Measurements from ENCODE around the gene PIRT. TPM values are rescaled to one million over a fixed set of nuclear protein-coding genes. Genes with fewer than 3 reads are reported as not detected.

The PIRT gene
- total and polyA plus RNA-seq, 4 donors = 0.18 TPM; not detected in 3

DNA sequence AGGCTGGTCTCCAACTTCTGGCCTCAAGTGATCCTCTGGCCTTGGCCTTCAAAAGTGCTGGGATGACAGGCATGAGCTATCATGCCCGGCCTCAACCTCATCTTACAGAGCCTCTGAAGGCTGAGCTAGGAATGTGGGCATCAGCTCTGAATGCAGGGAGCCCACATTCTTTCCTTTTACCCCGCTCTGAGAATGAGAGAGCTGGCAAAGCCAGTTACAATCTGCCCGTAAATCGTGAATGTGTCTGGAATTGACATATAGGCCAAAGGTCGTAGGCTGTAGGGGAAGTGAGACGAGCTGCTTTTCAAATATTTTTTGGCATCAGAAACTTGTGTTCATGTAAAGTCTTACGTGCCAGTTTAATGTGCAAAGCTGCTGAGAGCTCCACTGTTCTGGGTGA is 38.5 kb downstream of the PIRT start:
- no peaks in the 10 kb centered on the region for H3K9me3 ChIP-seq (ENCODE audit: control insufficient read depth, low read length)
- H3K4me1 ChIP-seq (ENCODE audit: control insufficient read depth in 1 of 2, insufficient read depth in 2 of 2, low read length in 2 of 2) = no peaks in the 10 kb centered on the region
- 62 to 77% methylated on average over 7 of the region's 7 CpGs for WGBS, 2 donors
- H3K4me3 ChIP-seq (ENCODE audit: low read length in 2 of 2) = no peak overlapping the region
- DNase-seq (no peak), ATAC-seq (ENCODE audit: low FRiP score) (no peak)
- intact Hi-C loops (cut with DNase I) = no loop called here
- H3K27ac ChIP-seq (ENCODE audit: low read depth in 1 of 2, low read length in 2 of 2) = no peak overlapping the region
- no peaks in the 10 kb centered on the region for H3K27me3 ChIP-seq (ENCODE audit: control insufficient read depth in 1 of 2, insufficient read depth in 2 of 2, low read length in 1 of 2)
- H3K36me3 ChIP-seq (ENCODE audit: control insufficient read depth in 1 of 2, insufficient read depth in 2 of 2, low read length in 1 of 2) = no peaks in the 10 kb centered on the region

DNA sequence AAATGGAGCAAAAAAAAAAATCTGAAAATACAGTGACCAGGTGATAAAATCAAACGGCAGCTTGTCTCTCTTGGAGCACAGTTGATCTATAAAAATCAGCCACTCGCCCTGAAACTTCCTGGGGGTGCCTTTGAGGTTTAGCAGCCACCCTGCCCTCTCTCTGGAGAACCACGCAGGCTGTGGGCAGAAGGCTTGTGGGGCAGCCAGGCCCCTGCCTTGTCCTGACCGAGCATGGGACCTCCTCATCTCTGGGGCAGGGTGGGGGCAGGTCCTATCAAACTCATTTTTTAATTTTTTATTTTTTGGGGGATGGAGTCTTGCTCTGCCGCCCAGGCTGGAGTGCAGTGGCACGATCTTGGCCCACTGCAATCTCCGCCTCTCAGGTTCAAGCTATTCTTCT is 39.0 kb downstream of the PIRT start:
- Histone ChIP-seq H3K27ac (ENCODE audit: low read depth in 1 of 2, low read length in 2 of 2) (no peak overlapping the region), H3K36me3 (ENCODE audit: control insufficient read depth in 1 of 2, insufficient read depth in 2 of 2, low read length in 1 of 2) (no peaks in the 10 kb centered on the region), H3K27me3 (ENCODE audit: control insufficient read depth in 1 of 2, insufficient read depth in 2 of 2, low read length in 1 of 2) (no peaks in the 10 kb centered on the region), H3K9me3 (ENCODE audit: control insufficient read depth, low read length) (no peaks in the 10 kb centered on the region), H3K4me3 (ENCODE audit: low read length in 2 of 2) (no peak overlapping the region), H3K4me1 (ENCODE audit: control insufficient read depth in 1 of 2, insufficient read depth in 2 of 2, low read length in 2 of 2) (no peaks in the 10 kb centered on the region)
- DNase-seq (no peak), ATAC-seq (ENCODE audit: low FRiP score) (no peak)
- intact Hi-C loops (cut with DNase I) = no loop called here
- WGBS, 2 donors = 78 to 80% methylated on average over 7 of the region's 7 CpGs

- WGBS, 2 donors = 33 to 46% methylated on average over 3 of the region's 3 CpGs
- ATAC-seq (ENCODE audit: low FRiP score) (no peak), DNase-seq (no peak)
- no peak overlapping the region for H3K27ac ChIP-seq (ENCODE audit: low read depth in 1 of 2, low read length in 2 of 2)
- no peaks in the 10 kb centered on the region for H3K4me1 ChIP-seq (ENCODE audit: control insufficient read depth in 1 of 2, insufficient read depth in 2 of 2, low read length in 2 of 2)
- no peaks in the 10 kb centered on the region for H3K9me3 ChIP-seq (ENCODE audit: control insufficient read depth, low read length)
- no peaks in the 10 kb centered on the region for H3K27me3 ChIP-seq (ENCODE audit: control insufficient read depth in 1 of 2, insufficient read depth in 2 of 2, low read length in 1 of 2)
- intact Hi-C loops (cut with DNase I) = no loop called here
- no peak overlapping the region for H3K4me3 ChIP-seq (ENCODE audit: low read length in 2 of 2)
- no peaks in the 10 kb centered on the region for H3K36me3 ChIP-seq (ENCODE audit: control insufficient read depth in 1 of 2, insufficient read depth in 2 of 2, low read length in 1 of 2)
These were observed 39.5 kb downstream of the PIRT start for GRCh38 chr17:10798332-10798749.

DNA sequence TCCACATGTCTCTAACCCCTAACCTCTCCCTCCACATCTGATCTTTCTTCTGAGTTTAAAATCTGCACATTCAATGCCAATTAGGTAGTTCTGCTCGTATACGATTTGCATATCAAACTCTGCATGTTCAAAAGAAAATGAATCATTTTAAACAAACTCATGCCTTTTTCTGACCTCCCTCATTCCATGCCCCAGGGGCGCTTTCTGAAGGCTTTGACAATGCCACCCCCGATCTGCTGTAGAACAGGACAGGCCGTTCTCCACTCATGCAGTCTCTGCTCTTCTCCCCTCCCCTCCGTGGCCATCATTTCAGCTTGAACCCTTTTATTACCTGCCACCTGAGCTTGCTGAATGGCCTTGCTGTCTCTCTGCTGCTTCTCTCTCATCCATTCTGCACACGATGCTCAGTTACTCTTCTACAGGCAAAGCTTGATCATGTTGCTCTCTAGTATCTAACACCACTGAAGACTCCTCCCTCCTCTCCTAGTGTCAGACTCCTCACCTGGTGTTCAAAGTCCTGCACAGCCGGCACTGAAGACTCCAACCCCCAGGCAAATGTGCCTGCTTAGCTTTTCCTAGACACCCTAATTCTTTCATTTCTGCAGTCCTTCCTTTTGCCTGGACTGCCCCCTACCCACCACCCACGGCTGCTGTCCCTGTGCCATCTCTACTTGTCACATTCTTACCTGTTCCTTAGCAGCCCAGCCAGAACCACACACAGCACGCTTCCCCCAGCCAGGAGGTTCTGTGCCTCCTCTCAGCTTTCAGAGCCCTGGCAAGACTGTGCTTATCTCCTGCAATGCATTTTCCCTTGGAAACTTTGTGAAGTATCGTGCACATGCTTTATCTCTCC is 40.2 kb downstream of the PIRT start:
- Histone ChIP-seq H3K9me3 (ENCODE audit: control insufficient read depth, low read length) (no peaks in the 10 kb centered on the region), H3K4me1 (ENCODE audit: control insufficient read depth in 1 of 2, insufficient read depth in 2 of 2, low read length in 2 of 2) (no peaks in the 10 kb centered on the region), H3K4me3 (ENCODE audit: low read length in 2 of 2) (no peak overlapping the region), H3K36me3 (ENCODE audit: control insufficient read depth in 1 of 2, insufficient read depth in 2 of 2, low read length in 1 of 2) (no peaks in the 10 kb centered on the region), H3K27me3 (ENCODE audit: control insufficient read depth in 1 of 2, insufficient read depth in 2 of 2, low read length in 1 of 2) (no peaks in the 10 kb centered on the region), H3K27ac (ENCODE audit: low read depth in 1 of 2, low read length in 2 of 2) (no peak overlapping the region)
- ATAC-seq (ENCODE audit: low FRiP score) (no peak), DNase-seq (no peak)
- intact Hi-C loops (cut with DNase I) = no loop called here
- 47 to 50% methylated on average over 11 of the region's 11 CpGs for WGBS, 2 donors

- Histone ChIP-seq H3K4me3 (ENCODE audit: low read length in 2 of 2) (no peak overlapping the region), H3K27me3 (ENCODE audit: control insufficient read depth in 1 of 2, insufficient read depth in 2 of 2, low read length in 1 of 2) (no peaks in the 10 kb centered on the region), H3K9me3 (ENCODE audit: control insufficient read depth, low read length) (no peaks in the 10 kb centered on the region), H3K36me3 (ENCODE audit: control insufficient read depth in 1 of 2, insufficient read depth in 2 of 2, low read length in 1 of 2) (no peaks in the 10 kb centered on the region), H3K27ac (ENCODE audit: low read depth in 1 of 2, low read length in 2 of 2) (no peak overlapping the region), H3K4me1 (ENCODE audit: control insufficient read depth in 1 of 2, insufficient read depth in 2 of 2, low read length in 2 of 2) (no peaks in the 10 kb centered on the region)
- intact Hi-C loops (cut with DNase I) = no loop called here
- DNase-seq = no peak
- 55 to 59% methylated on average over 4 of the region's 4 CpGs for WGBS, 2 donors
- no peak for ATAC-seq (ENCODE audit: low FRiP score)
These were observed 44.1 kb downstream of the PIRT start for GRCh38 chr17:10793816-10794215.

GRCh38 chr17:10793256-10793655 is 44.6 kb downstream of the PIRT start:
- intact Hi-C loops (cut with DNase I) = no loop called here
- 94 to 97% methylated on average over 7 of the region's 7 CpGs for WGBS, 2 donors
- Histone ChIP-seq H3K9me3 (ENCODE audit: control insufficient read depth, low read length) (no peaks in the 10 kb centered on the region), H3K36me3 (ENCODE audit: control insufficient read depth in 1 of 2, insufficient read depth in 2 of 2, low read length in 1 of 2) (no peaks in the 10 kb centered on the region), H3K27ac (ENCODE audit: low read depth in 1 of 2, low read length in 2 of 2) (no peak overlapping the region), H3K4me1 (ENCODE audit: control insufficient read depth in 1 of 2, insufficient read depth in 2 of 2, low read length in 2 of 2) (no peaks in the 10 kb centered on the region), H3K4me3 (ENCODE audit: low read length in 2 of 2) (no peak overlapping the region), H3K27me3 (ENCODE audit: control insufficient read depth in 1 of 2, insufficient read depth in 2 of 2, low read length in 1 of 2) (no peaks in the 10 kb centered on the region)
- ATAC-seq (ENCODE audit: low FRiP score) = no peak
- no peak for DNase-seq

DNA sequence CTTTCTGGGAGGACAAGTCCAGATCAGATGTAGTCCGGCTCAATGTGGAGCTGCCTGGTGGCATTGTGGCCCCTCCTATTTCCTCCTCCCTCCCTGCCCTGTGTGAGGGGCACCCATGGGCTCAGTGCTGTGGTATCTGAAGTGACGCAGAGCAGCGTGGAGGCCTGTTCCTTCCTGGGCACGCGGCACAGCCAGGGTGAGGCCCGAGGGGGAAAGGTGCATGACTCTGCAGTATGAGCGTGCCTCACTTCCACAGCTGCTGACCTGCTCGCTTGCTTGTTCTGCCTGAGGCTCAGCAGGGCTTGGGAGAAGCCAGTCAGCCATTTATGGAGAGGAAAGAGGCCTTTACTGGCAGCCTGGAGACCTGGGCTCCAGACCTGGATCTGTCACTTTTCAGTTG is 45.7 kb downstream of the PIRT start:
- Histone ChIP-seq H3K9me3 (ENCODE audit: control insufficient read depth, low read length) (no peaks in the 10 kb centered on the region), H3K27me3 (ENCODE audit: control insufficient read depth in 1 of 2, insufficient read depth in 2 of 2, low read length in 1 of 2) (no peaks in the 10 kb centered on the region), H3K4me1 (ENCODE audit: control insufficient read depth in 1 of 2, insufficient read depth in 2 of 2, low read length in 2 of 2) (no peaks in the 10 kb centered on the region), H3K27ac (ENCODE audit: low read depth in 1 of 2, low read length in 2 of 2) (no peak overlapping the region), H3K36me3 (ENCODE audit: control insufficient read depth in 1 of 2, insufficient read depth in 2 of 2, low read length in 1 of 2) (no peaks in the 10 kb centered on the region), H3K4me3 (ENCODE audit: low read length in 2 of 2) (no peak overlapping the region)
- 86 to 89% methylated on average over 8 of the region's 8 CpGs for WGBS, 2 donors
- intact Hi-C loops (cut with DNase I) = no loop called here
- DNase-seq (no peak), ATAC-seq (ENCODE audit: low FRiP score) (no peak)

- no peaks in the 10 kb centered on the region for H3K27me3 ChIP-seq (ENCODE audit: control insufficient read depth in 1 of 2, insufficient read depth in 2 of 2, low read length in 1 of 2)
- H3K4me1 ChIP-seq (ENCODE audit: control insufficient read depth in 1 of 2, insufficient read depth in 2 of 2, low read length in 2 of 2) = no peaks in the 10 kb centered on the region
- 46 to 54% methylated on average over 9 of the region's 9 CpGs for WGBS, 2 donors
- H3K36me3 ChIP-seq (ENCODE audit: control insufficient read depth in 1 of 2, insufficient read depth in 2 of 2, low read length in 1 of 2) = no peaks in the 10 kb centered on the region
- intact Hi-C loops (cut with DNase I) = no loop called here
- H3K9me3 ChIP-seq (ENCODE audit: control insufficient read depth, low read length) = no peaks in the 10 kb centered on the region
- DNase-seq (no peak), ATAC-seq (ENCODE audit: low FRiP score) (peak; percentile 48)
- H3K27ac ChIP-seq (ENCODE audit: low read depth in 1 of 2, low read length in 2 of 2) = no peak overlapping the region
- no peak overlapping the region for H3K4me3 ChIP-seq (ENCODE audit: low read length in 2 of 2)
These were observed 47.1 kb downstream of the PIRT start for GRCh38 chr17:10790491-10791401.
